ENCODE data around the gene ITSN2.

The ITSN2 gene

DNA sequence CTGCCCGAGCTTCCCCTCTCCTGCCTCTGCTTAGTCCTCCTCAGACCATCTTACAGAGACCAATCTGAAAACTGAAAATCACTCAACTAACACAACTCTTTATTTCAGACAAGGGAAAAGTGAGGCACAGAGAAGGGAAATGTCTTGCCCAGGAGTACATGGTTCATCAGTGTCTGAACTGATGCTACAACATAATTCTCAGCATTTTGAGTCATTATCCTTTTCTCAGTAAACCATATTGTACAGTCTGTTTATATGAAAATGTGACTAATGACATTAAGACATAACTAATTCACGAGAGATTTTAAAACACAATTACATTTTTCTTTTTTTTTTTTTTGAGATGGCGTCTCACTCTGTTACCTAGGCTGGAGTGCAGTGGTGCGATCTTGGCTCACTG, 62.7 kb downstream of the ITSN2 start:
- no peak overlapping the region for H3K9ac ChIP-seq (ENCODE audit: low read length)
- H3K27ac ChIP-seq (ENCODE audit: low read depth, low read length): no peak overlapping the region
- no peaks in the 10 kb centered on the region for H3K9me3 ChIP-seq (ENCODE audit: control insufficient read depth, insufficient read depth, low read depth, low read length)
- peaks cover 45% of the 10 kb centered on the region for H3K36me3 ChIP-seq (ENCODE audit: control insufficient read depth, insufficient read depth, low read length)
- H3K27me3 ChIP-seq (ENCODE audit: control insufficient read depth, insufficient read depth, low read length): no peaks in the 10 kb centered on the region
- no peaks in the 10 kb centered on the region for H3K4me1 ChIP-seq (ENCODE audit: control insufficient read depth, insufficient read depth, low read length)
- no peak overlapping the region for H3K4me3 ChIP-seq (ENCODE audit: low read depth, low read length)

DNA sequence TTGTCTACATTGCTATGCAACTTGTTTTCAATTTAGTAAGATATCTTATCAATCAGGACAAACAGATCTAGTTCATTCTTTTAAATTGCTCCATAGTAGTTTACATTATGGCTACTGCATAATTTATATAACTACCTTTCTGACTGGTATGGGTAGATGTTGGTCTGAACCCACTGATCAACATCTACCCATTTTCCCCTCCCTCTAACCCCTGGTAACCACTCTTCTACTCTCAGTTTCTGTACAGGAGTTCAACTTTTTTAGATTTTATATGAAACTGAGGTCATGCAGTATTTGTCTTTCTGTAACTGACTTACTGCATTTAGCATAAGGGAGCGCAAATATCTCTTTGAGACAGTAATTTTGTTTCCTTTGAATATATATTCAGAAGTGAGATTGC, 73.2 kb downstream of the ITSN2 start:
- Histone ChIP-seq H3K27me3 (ENCODE audit: control insufficient read depth, insufficient read depth, low read length) (no peaks in the 10 kb centered on the region), H3K27ac (ENCODE audit: low read depth, low read length) (no peak overlapping the region), H3K9ac (ENCODE audit: low read length) (no peak overlapping the region), H3K4me3 (ENCODE audit: low read depth, low read length) (no peak overlapping the region), H3K4me1 (ENCODE audit: control insufficient read depth, insufficient read depth, low read length) (no peaks in the 10 kb centered on the region), H3K36me3 (ENCODE audit: control insufficient read depth, insufficient read depth, low read length) (no peaks in the 10 kb centered on the region; the same call in 1 of the 2 replicates), H3K9me3 (ENCODE audit: control insufficient read depth, insufficient read depth, low read depth, low read length) (no peaks in the 10 kb centered on the region)

GRCh38 chr2:24285484-24286152, 74.7 kb downstream of the ITSN2 start:
- Histone ChIP-seq H3K27me3 (ENCODE audit: control insufficient read depth, insufficient read depth, low read length) (no peaks in the 10 kb centered on the region), H3K9ac (ENCODE audit: low read length) (no peak overlapping the region), H3K9me3 (ENCODE audit: control insufficient read depth, insufficient read depth, low read depth, low read length) (no peaks in the 10 kb centered on the region), H3K4me1 (ENCODE audit: control insufficient read depth, insufficient read depth, low read length) (no peaks in the 10 kb centered on the region), H3K4me3 (ENCODE audit: low read depth, low read length) (no peak overlapping the region), H3K27ac (ENCODE audit: low read depth, low read length) (no peak overlapping the region), H3K36me3 (ENCODE audit: control insufficient read depth, insufficient read depth, low read length) (no peaks in the 10 kb centered on the region)

DNA sequence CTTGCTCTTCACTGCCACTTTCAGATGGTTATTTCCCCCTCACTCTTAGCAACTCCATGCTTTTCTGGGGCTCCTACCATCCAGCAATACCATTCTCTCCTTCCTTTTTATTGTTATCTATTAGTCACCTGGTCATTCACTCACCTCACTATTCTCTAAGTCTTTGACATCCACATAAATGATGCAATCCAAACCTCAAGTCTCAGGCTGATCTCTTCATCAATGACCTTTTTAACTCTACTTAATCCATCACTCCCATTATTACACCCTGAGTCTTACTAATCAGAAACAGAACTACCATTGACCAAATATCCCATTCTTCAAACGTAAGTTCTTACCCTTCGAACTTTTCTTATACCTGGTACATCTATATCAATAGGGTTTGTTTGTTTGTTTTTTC, 79.7 kb downstream of the ITSN2 start:
- H3K27ac ChIP-seq (ENCODE audit: low read depth, low read length): no peak overlapping the region
- no peaks in the 10 kb centered on the region for H3K27me3 ChIP-seq (ENCODE audit: control insufficient read depth, insufficient read depth, low read length)
- H3K4me1 ChIP-seq (ENCODE audit: control insufficient read depth, insufficient read depth, low read length): peaks cover 4% of the 10 kb centered on the region; the same call in 1 of the 2 replicates
- H3K9ac ChIP-seq (ENCODE audit: low read length): no peak overlapping the region
- no peaks in the 10 kb centered on the region for H3K9me3 ChIP-seq (ENCODE audit: control insufficient read depth, insufficient read depth, low read depth, low read length)
- H3K4me3 ChIP-seq (ENCODE audit: low read depth, low read length): no peak overlapping the region
- H3K36me3 ChIP-seq (ENCODE audit: control insufficient read depth, insufficient read depth, low read length): no peaks in the 10 kb centered on the region

GRCh38 chr2:24280161-24280560, 80.2 kb downstream of the ITSN2 start:
- H3K4me1 ChIP-seq (ENCODE audit: control insufficient read depth, insufficient read depth, low read length): peaks cover 4% of the 10 kb centered on the region; the same call in 1 of the 2 replicates
- H3K27ac ChIP-seq (ENCODE audit: low read depth, low read length): no peak overlapping the region
- no peaks in the 10 kb centered on the region for H3K9me3 ChIP-seq (ENCODE audit: control insufficient read depth, insufficient read depth, low read depth, low read length)
- H3K36me3 ChIP-seq (ENCODE audit: control insufficient read depth, insufficient read depth, low read length): no peaks in the 10 kb centered on the region
- no peak overlapping the region for H3K9ac ChIP-seq (ENCODE audit: low read length)
- no peak overlapping the region for H3K4me3 ChIP-seq (ENCODE audit: low read depth, low read length)
- H3K27me3 ChIP-seq (ENCODE audit: control insufficient read depth, insufficient read depth, low read length): no peaks in the 10 kb centered on the region

DNA sequence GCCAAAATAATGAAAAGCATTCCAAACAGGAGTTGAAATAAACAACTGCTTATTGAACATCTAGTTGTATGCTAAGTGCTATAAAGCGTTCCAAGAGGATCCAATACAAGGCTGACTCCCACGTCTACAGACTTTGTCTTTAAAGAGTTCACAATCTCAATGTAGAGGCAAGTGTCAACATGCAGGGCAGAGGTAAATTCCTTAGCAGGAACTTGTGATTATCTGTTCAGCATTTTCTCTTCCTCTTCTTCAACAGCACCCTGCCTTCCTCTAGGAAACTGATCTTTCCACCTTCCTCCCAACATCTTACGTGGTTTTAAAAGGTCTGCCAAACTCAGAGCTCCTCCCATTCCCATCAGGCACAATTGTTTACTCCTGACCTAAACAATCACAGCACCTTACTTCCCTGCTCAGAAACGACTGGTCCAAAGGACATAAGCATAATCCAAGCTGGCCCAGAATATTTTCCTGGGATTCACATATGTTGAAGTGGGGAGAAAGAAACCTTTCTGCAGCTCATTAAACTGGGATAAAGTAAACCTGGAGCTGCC, 83.9 kb downstream of the ITSN2 start:
- no peaks in the 10 kb centered on the region for H3K9me3 ChIP-seq (ENCODE audit: control insufficient read depth, insufficient read depth, low read depth, low read length)
- no peak overlapping the region for H3K9ac ChIP-seq (ENCODE audit: low read length)
- peaks cover 4% of the 10 kb centered on the region; the same call in 1 of the 2 replicates for H3K4me1 ChIP-seq (ENCODE audit: control insufficient read depth, insufficient read depth, low read length)
- no peaks in the 10 kb centered on the region for H3K27me3 ChIP-seq (ENCODE audit: control insufficient read depth, insufficient read depth, low read length)
- no peaks in the 10 kb centered on the region for H3K36me3 ChIP-seq (ENCODE audit: control insufficient read depth, insufficient read depth, low read length)
- no peak overlapping the region for H3K27ac ChIP-seq (ENCODE audit: low read depth, low read length)
- H3K4me3 ChIP-seq (ENCODE audit: low read depth, low read length): no peak overlapping the region

DNA sequence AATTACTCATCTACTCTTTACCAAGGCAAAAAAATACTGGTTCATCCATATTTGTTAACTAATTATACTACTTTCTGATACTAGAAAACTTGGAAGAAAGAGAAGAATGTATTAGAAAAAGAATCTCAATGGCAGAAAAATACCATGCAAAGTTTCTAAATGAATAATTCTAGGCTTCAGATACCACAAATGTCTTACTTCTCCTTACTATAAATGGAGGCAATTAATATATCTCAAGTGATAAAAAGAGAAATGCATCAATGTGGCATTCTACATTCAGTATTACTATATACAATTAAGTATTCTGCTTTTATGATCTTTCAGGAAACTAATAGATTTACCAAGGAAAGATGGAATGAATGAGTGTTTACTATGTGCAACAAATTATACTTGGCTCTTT, 85.5 kb downstream of the ITSN2 start:
- Histone ChIP-seq H3K27ac (ENCODE audit: low read depth, low read length) (no peak overlapping the region), H3K36me3 (ENCODE audit: control insufficient read depth, insufficient read depth, low read length) (no peaks in the 10 kb centered on the region; the same call in 1 of the 2 replicates), H3K4me1 (ENCODE audit: control insufficient read depth, insufficient read depth, low read length) (peaks cover 4% of the 10 kb centered on the region; the same call in 1 of the 2 replicates), H3K9me3 (ENCODE audit: control insufficient read depth, insufficient read depth, low read depth, low read length) (no peaks in the 10 kb centered on the region), H3K27me3 (ENCODE audit: control insufficient read depth, insufficient read depth, low read length) (no peaks in the 10 kb centered on the region), H3K4me3 (ENCODE audit: low read depth, low read length) (no peak overlapping the region), H3K9ac (ENCODE audit: low read length) (no peak overlapping the region)

DNA sequence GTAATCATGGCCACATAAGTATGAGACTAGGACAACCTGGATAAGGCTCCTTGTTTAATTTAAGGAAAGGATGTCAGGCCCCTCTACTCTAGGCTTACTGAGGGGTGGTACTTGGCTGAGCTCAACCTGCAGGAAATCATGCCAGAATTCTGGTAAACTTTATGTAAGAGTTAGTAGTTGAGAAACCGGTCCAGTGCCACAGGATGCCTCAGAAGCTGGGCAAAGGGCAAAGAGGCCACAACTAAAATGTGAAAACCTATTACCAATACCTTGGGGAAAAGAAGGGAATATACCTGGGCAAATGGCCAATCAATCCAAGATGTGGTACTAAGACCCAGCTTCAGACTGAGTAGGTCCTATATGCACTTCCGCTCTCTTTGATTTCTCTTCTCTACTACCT, 86.7 kb downstream of the ITSN2 start:
- Histone ChIP-seq H3K4me3 (ENCODE audit: low read depth, low read length) (no peak overlapping the region), H3K4me1 (ENCODE audit: control insufficient read depth, insufficient read depth, low read length) (peaks cover 4% of the 10 kb centered on the region; the same call in 1 of the 2 replicates), H3K27ac (ENCODE audit: low read depth, low read length) (no peak overlapping the region), H3K36me3 (ENCODE audit: control insufficient read depth, insufficient read depth, low read length) (no peaks in the 10 kb centered on the region; the same call in 1 of the 2 replicates), H3K27me3 (ENCODE audit: control insufficient read depth, insufficient read depth, low read length) (no peaks in the 10 kb centered on the region), H3K9ac (ENCODE audit: low read length) (no peak overlapping the region), H3K9me3 (ENCODE audit: control insufficient read depth, insufficient read depth, low read depth, low read length) (no peaks in the 10 kb centered on the region)

- Histone ChIP-seq H3K27me3 (ENCODE audit: control insufficient read depth, insufficient read depth, low read length) (no peaks in the 10 kb centered on the region), H3K9ac (ENCODE audit: low read length) (no peak overlapping the region), H3K27ac (ENCODE audit: low read depth, low read length) (no peak overlapping the region), H3K4me3 (ENCODE audit: low read depth, low read length) (no peak overlapping the region), H3K9me3 (ENCODE audit: control insufficient read depth, insufficient read depth, low read depth, low read length) (no peaks in the 10 kb centered on the region), H3K4me1 (ENCODE audit: control insufficient read depth, insufficient read depth, low read length) (peaks cover 4% of the 10 kb centered on the region; the same call in 1 of the 2 replicates), H3K36me3 (ENCODE audit: control insufficient read depth, insufficient read depth, low read length) (no peaks in the 10 kb centered on the region; the same call in 1 of the 2 replicates)
Observed at GRCh38 chr2:24272907-24273306, 87.4 kb downstream of the ITSN2 start.

GRCh38 chr2:24272161-24272802, 88.1 kb downstream of the ITSN2 start:
- H3K27me3 ChIP-seq (ENCODE audit: control insufficient read depth, insufficient read depth, low read length): no peaks in the 10 kb centered on the region
- no peak overlapping the region for H3K9ac ChIP-seq (ENCODE audit: low read length)
- peaks cover 4% of the 10 kb centered on the region; the same call in 1 of the 2 replicates for H3K4me1 ChIP-seq (ENCODE audit: control insufficient read depth, insufficient read depth, low read length)
- no peaks in the 10 kb centered on the region; the same call in 1 of the 2 replicates for H3K36me3 ChIP-seq (ENCODE audit: control insufficient read depth, insufficient read depth, low read length)
- no peaks in the 10 kb centered on the region for H3K9me3 ChIP-seq (ENCODE audit: control insufficient read depth, insufficient read depth, low read depth, low read length)
- no peak overlapping the region for H3K4me3 ChIP-seq (ENCODE audit: low read depth, low read length)
- no peak overlapping the region for H3K27ac ChIP-seq (ENCODE audit: low read depth, low read length)

DNA sequence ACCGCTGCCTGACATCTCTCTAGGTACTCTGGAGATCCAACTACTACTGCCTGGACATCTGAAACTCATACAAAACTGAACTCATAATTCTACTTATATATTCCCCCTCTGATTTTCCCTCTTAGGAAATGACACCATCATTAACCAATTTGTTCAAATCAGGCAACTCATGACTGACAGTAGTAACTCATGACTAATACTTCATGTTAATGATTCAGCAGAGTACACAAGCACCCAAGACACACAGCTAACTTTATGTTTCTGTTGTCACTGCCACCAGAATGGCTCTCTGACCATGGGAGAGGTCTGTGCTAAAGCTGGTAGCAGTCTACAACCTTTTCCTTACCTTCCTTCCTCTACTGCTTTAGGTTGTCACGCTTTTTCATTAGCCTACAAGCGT, 91.1 kb downstream of the ITSN2 start:
- H3K9ac ChIP-seq (ENCODE audit: low read length): no peak overlapping the region
- no peaks in the 10 kb centered on the region for H3K4me1 ChIP-seq (ENCODE audit: control insufficient read depth, insufficient read depth, low read length)
- no peaks in the 10 kb centered on the region for H3K27me3 ChIP-seq (ENCODE audit: control insufficient read depth, insufficient read depth, low read length)
- H3K9me3 ChIP-seq (ENCODE audit: control insufficient read depth, insufficient read depth, low read depth, low read length): no peaks in the 10 kb centered on the region
- no peak overlapping the region for H3K27ac ChIP-seq (ENCODE audit: low read depth, low read length)
- H3K36me3 ChIP-seq (ENCODE audit: control insufficient read depth, insufficient read depth, low read length): no peaks in the 10 kb centered on the region; the same call in 1 of the 2 replicates
- no peak overlapping the region for H3K4me3 ChIP-seq (ENCODE audit: low read depth, low read length)

Data from HUES6 (cell line).